NCI-H1105 treated with DMSO at 0.1 percent for 48 hours (cell line): ENCODE measurements around the gene PTX4.

Experiments used
- DNase-seq: peaks from one replicate; lab custom pipeline; 2025; lab: John Stamatoyannopoulos, UW

PTX4 gene

GRCh38 chr16:1459967-1460366 is 28.8 kb downstream of the PTX4 start:
- DNase-seq = no peak

GRCh38 chr16:1458977-1459341 is 29.8 kb downstream of the PTX4 start:
- no peak for DNase-seq

GRCh38 chr16:1458336-1458976 is 30.3 kb downstream of the PTX4 start:
- DNase-seq = no peak

- DNase-seq = no peak
Observed at GRCh38 chr16:1457489-1458245, 31.1 kb downstream of the PTX4 start.

- no peak for DNase-seq
Observed at GRCh38 chr16:1456951-1457350, 31.8 kb downstream of the PTX4 start.

GRCh38 chr16:1455190-1456171 is 33.3 kb downstream of the PTX4 start:
- DNase-seq = no peak

GRCh38 chr16:1454561-1454960 is 34.2 kb downstream of the PTX4 start:
- DNase-seq = no peak

GRCh38 chr16:1453316-1453715 is 35.4 kb downstream of the PTX4 start:
- DNase-seq = no peak

GRCh38 chr16:1452530-1452929 is 36.2 kb downstream of the PTX4 start:
- no peak for DNase-seq

GRCh38 chr16:1451702-1452392 is 36.9 kb downstream of the PTX4 start:
- no peak for DNase-seq

GRCh38 chr16:1450841-1451240 is 37.9 kb downstream of the PTX4 start:
- DNase-seq = no peak

- no peak for DNase-seq
Observed at GRCh38 chr16:1450218-1450617, 38.5 kb downstream of the PTX4 start.

- DNase-seq = no peak
Observed at GRCh38 chr16:1449201-1449788, 39.4 kb downstream of the PTX4 start.

GRCh38 chr16:1448536-1449116 is 40.1 kb downstream of the PTX4 start:
- no peak for DNase-seq

- DNase-seq = no peak
Observed at GRCh38 chr16:1447965-1448364, 40.8 kb downstream of the PTX4 start.

- no peak for DNase-seq
Observed at GRCh38 chr16:1446296-1447080, 42.3 kb downstream of the PTX4 start.

- DNase-seq = no peak
Observed at GRCh38 chr16:1445518-1446203, 43.1 kb downstream of the PTX4 start.

- no peak for DNase-seq
Observed at GRCh38 chr16:1444730-1445517, 43.8 kb downstream of the PTX4 start.
